HFF-Myc (cell line): Measurements from ENCODE around the gene TTN.

Experiments
- DNase-seq: peaks from one replicate; pipeline ENCODE4 v3.0.0-alpha.2; 2011; ENCODE audit warnings: low read depth; ENCODE audit errors: extremely low read depth
- H3K4me3 ChIP-seq: replicated peaks from 2 replicates; pipeline ENCODE4 v1.5.1; 2011; ENCODE audit warnings: low read depth, mild to moderate bottlenecking, control low read depth, low read length
- CTCF ChIP-seq: IDR thresholded peaks from 2 replicates; pipeline ENCODE4 v1.5.1; 2012; ENCODE audit warnings: mild to moderate bottlenecking, low read depth, low read length, control low read depth; ENCODE audit errors: missing control alignments

TTN gene

GRCh38 chr2:178829299-178829960, 22.2 kb upstream of the TTN start:
- no peak overlapping the region for H3K4me3 ChIP-seq
- DNase-seq, result no peak
- TF ChIP-seq CTCF, result no peak

GRCh38 chr2:178828486-178828881, 21.3 kb upstream of the TTN start:
- DNase-seq, result no peak
- no peak overlapping the region for H3K4me3 ChIP-seq
- no peak for TF ChIP-seq CTCF

- DNase-seq, result no peak
- TF ChIP-seq CTCF, result no peak
- H3K4me3 ChIP-seq, result no peak overlapping the region
Measured at GRCh38 chr2:178827739-178828485, 20.7 kb upstream of the TTN start.

- no peak for TF ChIP-seq CTCF
- no peak overlapping the region for H3K4me3 ChIP-seq
- DNase-seq, result no peak
Measured at GRCh38 chr2:178827111-178827510, 19.9 kb upstream of the TTN start.

- DNase-seq, result no peak
- H3K4me3 ChIP-seq, result no peak overlapping the region
- no peak for TF ChIP-seq CTCF
Measured at GRCh38 chr2:178825183-178825582, 18.0 kb upstream of the TTN start.

GRCh38 chr2:178824181-178824580, 17.0 kb upstream of the TTN start:
- no peak overlapping the region for H3K4me3 ChIP-seq
- DNase-seq, result no peak
- no peak for TF ChIP-seq CTCF
